GM08714 (cell line): Measurements from ENCODE around the gene IRX2.

Source experiments
- H3K4me3 ChIP-seq: fragments of 200-500 bp; sonication (Bioruptor generic); 2 replicates; pipeline ENCODE4 v1.5.1; 2014; ENCODE audit warnings: mild to moderate bottlenecking, low read length, inconsistent platforms
- ZNF274 ChIP-seq: IDR thresholded peaks from 2 replicates; pipeline ENCODE4 v1.6.1; 2012; ENCODE audit warnings: mild to moderate bottlenecking, low read depth, low read length

Gene IRX2

GRCh38 chr5:2751592-2752021 is at the start of gene IRX2:
IRX2 (minus strand) TSS chr5:2751677; CDS start chr5:2751413, 264 bp downstream.
- H3K4me3 ChIP-seq = no peak within 1 kb of the TSS
- TF ChIP-seq ZNF274 = no peak

DNA sequence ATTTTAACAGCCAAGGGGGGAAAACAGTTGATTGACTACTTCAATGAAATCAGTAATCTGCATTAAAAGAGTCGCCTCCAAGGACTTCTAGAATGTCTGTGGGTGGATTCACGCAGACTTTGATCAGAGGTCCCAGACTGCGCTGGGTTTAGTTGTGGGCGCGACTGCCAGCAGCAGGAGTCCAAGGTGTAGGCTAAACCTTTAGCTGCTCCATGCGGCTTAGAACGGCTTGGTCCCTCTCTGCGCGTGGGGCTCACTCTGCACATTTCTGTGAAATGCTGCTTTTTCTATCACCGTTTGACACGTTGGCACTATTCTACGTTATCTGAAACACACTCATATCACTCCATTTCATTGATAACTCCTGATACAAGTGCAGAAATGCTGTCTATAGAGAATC is 48.6 kb upstream of the IRX2 start:
- no peak for TF ChIP-seq ZNF274

DNA sequence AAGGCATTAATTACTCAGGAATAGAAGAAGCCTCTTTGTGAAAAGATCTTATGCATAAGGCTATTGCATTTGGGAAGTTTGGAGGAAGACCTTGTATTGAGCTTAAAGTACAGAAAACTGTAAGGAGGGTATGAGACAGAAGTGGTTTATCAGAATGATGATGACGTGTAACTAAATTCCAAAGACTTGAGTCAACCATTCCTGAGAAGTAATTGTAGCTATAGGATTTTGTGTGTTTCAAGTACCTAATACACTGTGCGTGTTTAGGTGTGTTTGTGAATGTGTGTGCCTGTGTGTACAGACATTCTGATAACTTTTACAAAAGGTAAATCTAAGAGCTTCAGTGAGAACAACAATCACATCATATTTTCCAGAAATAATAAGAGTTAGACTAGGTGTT is 46.5 kb upstream of the IRX2 start:
- H3K4me3 ChIP-seq = no peak overlapping the region
- TF ChIP-seq ZNF274 = no peak

More for the DNA sequence above, 48.6 kb upstream of the IRX2 start:
- H3K4me3 ChIP-seq = no peak overlapping the region

DNA sequence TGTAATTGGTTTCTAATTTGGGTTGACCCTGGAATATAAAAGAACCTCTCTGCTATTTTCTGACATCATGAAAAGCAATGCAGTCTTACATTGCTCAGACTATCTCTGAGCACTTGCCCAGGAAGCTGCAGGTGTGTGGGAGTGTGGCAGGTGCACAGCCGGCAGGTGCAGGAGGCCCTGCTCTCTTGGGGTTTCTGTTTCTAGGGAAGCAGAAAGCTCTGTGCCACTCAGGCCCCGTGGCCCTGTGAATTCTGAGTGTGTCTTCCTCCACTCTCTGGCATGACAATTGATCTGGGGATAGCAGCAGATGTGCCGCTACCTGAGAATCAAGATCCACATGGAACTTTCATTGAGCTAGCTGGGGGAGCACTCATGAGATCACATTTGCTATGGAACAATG is 45.7 kb upstream of the IRX2 start:
- no peak for TF ChIP-seq ZNF274

DNA sequence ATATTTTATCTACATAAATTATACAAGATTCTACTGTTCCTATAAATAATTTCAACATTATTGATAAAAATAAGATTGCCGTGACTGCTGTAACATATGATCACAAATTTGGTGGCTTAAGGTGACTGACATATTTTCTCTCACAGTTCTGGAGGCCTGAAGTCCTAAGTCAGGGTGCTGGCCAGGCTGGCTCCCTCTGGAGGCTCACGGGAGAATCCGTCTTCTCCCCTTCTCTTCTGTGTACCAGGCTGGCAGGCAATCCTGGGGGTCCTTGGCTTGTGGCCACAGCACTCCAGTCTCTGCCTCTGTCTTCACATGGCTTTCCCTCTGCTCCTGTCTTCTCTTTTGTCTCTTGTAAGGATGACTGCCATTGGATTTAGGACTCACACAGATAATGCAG is 31.7 kb upstream of the IRX2 start:
- H3K4me3 ChIP-seq = no peak overlapping the region
- no peak for TF ChIP-seq ZNF274

More for the DNA sequence above, 45.7 kb upstream of the IRX2 start:
- H3K4me3 ChIP-seq = no peak overlapping the region

DNA sequence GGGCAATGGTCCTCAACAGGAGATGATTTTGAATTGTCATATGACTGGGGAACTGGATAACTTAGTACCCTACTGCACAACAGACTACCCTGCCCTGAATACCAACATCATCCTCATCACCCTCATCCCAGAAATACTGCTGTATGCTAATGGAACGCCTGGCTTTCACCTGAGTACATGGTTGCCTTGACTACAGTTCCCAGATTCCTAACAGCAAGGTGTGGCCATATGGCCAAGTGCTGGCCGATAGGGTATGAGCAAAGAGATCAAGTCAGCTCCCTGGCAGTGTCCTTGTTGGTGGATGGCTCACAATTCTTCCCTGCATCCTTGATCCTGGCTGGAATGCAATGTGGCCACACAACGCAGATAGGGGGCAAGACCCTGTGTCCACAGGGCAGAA is 31.2 kb upstream of the IRX2 start:
- no peak overlapping the region for H3K4me3 ChIP-seq
- no peak for TF ChIP-seq ZNF274

DNA sequence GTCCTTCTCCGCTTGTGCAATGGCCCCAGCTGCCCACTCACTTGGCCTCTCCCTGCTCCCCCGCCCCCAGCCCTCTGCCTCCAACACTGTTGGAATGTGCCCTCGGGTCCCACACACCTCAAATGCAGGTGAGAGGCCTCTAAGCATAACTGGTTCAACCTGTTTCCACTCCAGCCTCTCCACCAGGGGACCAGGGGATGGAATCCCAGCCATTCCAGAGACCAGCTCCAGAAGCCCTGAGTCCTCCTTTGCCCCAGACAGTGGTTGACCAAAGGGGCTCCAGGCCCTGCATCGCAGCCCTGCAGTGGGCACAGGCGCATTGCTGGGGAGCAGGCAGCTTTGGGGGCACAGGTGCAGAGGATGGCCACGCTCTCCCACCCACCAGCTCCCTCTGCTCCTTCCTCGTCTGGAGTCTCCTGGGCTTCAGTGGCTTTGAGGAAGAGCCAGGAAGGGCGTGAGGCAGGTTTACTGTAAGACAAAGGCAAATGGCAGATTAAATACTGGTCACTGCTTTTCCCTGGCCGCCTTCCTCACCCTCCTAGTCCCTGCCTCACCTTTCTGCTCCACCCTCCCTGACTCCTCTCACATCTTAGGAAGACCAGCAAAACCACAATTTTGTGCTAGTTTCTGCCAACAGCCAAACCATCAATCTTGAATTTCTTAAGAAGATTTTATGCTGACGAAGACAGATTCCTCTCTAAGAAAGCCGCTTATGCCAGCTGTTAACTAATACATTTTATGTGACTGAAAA is 29.1 kb upstream of the IRX2 start:
- TF ChIP-seq ZNF274 = no peak

DNA sequence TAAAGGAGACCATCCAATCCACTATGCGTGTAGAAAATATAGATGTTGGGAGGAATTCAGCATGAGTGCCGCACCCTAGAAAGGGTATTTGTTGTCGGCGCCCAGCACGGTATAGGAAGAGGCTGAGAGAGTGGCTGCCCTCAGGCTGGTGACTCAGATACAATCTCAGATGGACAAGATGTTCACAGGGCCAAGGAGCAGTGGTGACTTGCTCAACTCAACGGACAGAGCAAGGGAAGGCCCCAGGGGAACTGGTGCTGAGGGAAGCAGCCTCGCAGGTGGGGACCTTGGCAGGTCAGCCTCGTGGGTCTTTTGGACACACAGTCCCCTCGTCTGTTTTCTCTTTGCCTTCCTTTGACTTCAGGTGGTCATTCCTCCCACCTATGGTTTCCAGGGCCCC is 28.0 kb upstream of the IRX2 start:
- no peak for TF ChIP-seq ZNF274
- H3K4me3 ChIP-seq = no peak overlapping the region

More for the DNA sequence above, 29.1 kb upstream of the IRX2 start:
- no peak overlapping the region for H3K4me3 ChIP-seq

- TF ChIP-seq ZNF274 = no peak
- H3K4me3 ChIP-seq = no peak overlapping the region
These were observed 25.1 kb upstream of the IRX2 start for GRCh38 chr5:2776337-2777302.

- H3K4me3 ChIP-seq = no peak overlapping the region
- TF ChIP-seq ZNF274 = no peak
These were observed 21.9 kb upstream of the IRX2 start for GRCh38 chr5:2773327-2773726.

GRCh38 chr5:2767089-2767488 is 15.6 kb upstream of the IRX2 start:
- no peak for TF ChIP-seq ZNF274
- no peak overlapping the region for H3K4me3 ChIP-seq

DNA sequence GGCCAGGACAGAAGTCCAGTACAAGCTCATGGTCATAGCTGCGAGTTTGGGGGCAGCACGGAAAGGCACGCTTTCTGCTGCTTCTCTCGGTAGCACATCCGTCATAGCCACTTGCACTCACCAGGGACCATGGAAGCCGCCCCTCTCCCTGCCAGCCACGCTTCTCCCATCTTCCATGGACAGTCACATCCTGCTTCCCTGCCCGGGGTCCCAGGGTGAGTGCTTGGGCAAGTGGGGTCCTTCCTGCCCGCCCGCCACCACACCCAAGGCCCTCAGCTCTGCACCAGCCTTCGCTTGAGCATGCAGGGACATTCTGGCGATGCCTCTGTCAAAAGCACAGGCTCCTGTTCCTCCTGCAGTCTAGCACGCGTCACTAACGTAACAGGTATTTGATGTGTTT is 13.1 kb upstream of the IRX2 start:
- TF ChIP-seq ZNF274 = no peak

GRCh38 chr5:2763533-2763794 is 12.0 kb upstream of the IRX2 start:
- no peak overlapping the region for H3K4me3 ChIP-seq
- no peak for TF ChIP-seq ZNF274

More for the DNA sequence above, 13.1 kb upstream of the IRX2 start:
- no peak overlapping the region for H3K4me3 ChIP-seq

DNA sequence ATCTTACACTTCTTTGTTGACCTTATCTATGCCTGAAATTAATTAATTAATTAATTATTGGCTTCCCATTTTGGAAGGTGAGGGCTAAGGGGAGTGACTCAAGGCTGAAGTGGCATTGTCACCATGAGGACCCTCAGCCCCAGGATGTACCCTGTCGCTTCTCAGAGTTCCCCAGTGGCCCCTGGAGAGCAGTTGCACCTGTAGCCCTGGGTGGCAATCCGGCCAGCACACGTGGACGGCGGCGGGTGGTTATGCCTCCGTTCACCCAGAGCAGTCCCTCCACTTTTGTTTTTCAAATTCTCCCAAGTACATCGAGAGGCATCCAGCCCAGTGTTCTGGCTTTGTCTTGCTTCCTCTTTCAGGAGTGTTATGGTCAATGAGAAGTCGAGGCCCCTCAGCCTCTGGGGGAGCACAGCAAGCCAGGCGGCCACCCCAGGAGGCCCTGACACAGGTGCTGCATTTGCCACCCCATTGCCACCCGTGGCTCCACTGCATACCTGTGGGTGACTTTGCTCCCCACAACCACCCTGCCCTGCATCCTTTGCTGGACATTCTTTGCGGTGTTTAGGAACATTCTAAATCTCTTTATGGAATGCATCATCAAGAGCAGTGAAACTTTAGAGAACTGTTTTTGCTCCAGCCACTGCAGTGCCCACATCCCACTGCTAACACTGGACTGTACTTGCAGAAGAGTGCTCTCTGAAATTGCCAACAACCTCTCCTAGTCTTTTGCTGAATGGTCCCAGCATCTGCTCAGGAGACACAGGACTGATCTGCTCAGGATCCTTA is 11.5 kb upstream of the IRX2 start:
- no peak for TF ChIP-seq ZNF274
- H3K4me3 ChIP-seq = no peak overlapping the region
